WTC11 (cell line): ENCODE results near the gene OAT.
"Not testable (repeated sequence)": the region's sequence is repeated elsewhere in the genome, so short reads cannot be mapped to it uniquely, and the experiment has no call there.

Experiments used
- CTCF ChIP-seq: fragments of 200-600 bp; IDR thresholded peaks from 2 replicates; pipeline ENCODE4 v1.8.0; 2022; ENCODE audit warnings: antibody characterized with exemption
- ETV6 ChIP-seq: sonication (generic); formaldehyde crosslinking; IDR thresholded peaks from 2 replicates; pipeline ENCODE4 v1.8.1; 2022; ENCODE audit warnings: mild to moderate bottlenecking, missing genetic modification reagents
- ZNF232 ChIP-seq: sonication (generic); formaldehyde crosslinking; IDR thresholded peaks from 2 replicates; pipeline ENCODE4 v1.8.0; 2022; ENCODE audit warnings: mild to moderate bottlenecking, missing genetic modification reagents
- ZNF425 ChIP-seq: fragments of 250-450 bp; sonication (Bioruptor Pico); conservative IDR thresholded peaks from 2 replicates; pipeline ENCODE4 v1.9.0; 2021; ENCODE audit warnings: mild to moderate bottlenecking
- TF ChIP-seq, protein P1 (sequence below): sonication (generic); formaldehyde crosslinking; IDR thresholded peaks from 2 replicates; pipeline ENCODE4 v1.8.0; 2022; ENCODE audit warnings: mild to moderate bottlenecking, missing genetic modification reagents
- TF ChIP-seq, protein P2 (sequence below): sonication (generic); formaldehyde crosslinking; IDR thresholded peaks from 2 replicates; pipeline ENCODE4 v1.8.0; 2022; ENCODE audit warnings: mild to moderate bottlenecking, missing genetic modification reagents

GRCh38 chr10:124441694-124442093 is 23.0 kb upstream of the OAT start:
- not testable (repeated sequence) for TF ChIP-seq CTCF; ZNF232 (CRISPR knock-in tag); ZNF425 (CRISPR knock-in tag); ETV6 (CRISPR knock-in tag)
- TF ChIP-seq, protein P1, sequence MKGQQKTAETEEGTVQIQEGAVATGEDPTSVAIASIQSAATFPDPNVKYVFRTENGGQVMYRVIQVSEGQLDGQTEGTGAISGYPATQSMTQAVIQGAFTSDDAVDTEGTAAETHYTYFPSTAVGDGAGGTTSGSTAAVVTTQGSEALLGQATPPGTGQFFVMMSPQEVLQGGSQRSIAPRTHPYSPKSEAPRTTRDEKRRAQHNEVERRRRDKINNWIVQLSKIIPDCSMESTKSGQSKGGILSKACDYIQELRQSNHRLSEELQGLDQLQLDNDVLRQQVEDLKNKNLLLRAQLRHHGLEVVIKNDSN (CRISPR knock-in tag) = not testable (repeated sequence)
- TF ChIP-seq, protein P2, sequence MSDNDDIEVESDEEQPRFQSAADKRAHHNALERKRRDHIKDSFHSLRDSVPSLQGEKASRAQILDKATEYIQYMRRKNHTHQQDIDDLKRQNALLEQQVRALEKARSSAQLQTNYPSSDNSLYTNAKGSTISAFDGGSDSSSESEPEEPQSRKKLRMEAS (CRISPR knock-in tag) = not testable (repeated sequence)
